HepG2 (cell line): Measurements from ENCODE around the gene KIF3C. TPM values are rescaled to one million over a fixed set of nuclear protein-coding genes. Genes with fewer than 3 reads are reported as not detected.
A peak's percentile ranks its signal among the peaks of the same experiment; 100 is the strongest.

Experiments
- ADNP ChIP-seq: sonication (generic); formaldehyde crosslinking; IDR thresholded peaks from 2 replicates; pipeline ENCODE4 v1.4.0; 2020; ENCODE audit warnings: missing genetic modification reagents
- DNMT3B ChIP-seq: conservative IDR thresholded peaks from 2 replicates; pipeline ENCODE4 v1.6.1; 2016; ENCODE audit warnings: missing biosample characterization, control low read depth
- KMT2A ChIP-seq: sonication (generic); formaldehyde crosslinking; IDR thresholded peaks from 2 replicates; pipeline ENCODE4 v1.4.0; 2020; ENCODE audit warnings: missing genetic modification reagents
- MIER2 ChIP-seq: IDR thresholded peaks from 2 replicates; pipeline ENCODE4 v1.6.1; 2016; ENCODE audit warnings: missing biosample characterization, missing genetic modification reagents
- MIXL1 ChIP-seq: IDR thresholded peaks from 2 replicates; pipeline ENCODE4 v1.6.1; 2016
- MLLT10 ChIP-seq: sonication (generic); formaldehyde crosslinking; IDR thresholded peaks from 2 replicates; pipeline ENCODE4 v1.4.0; 2020; ENCODE audit warnings: missing genetic modification reagents
- NFKB2 ChIP-seq: sonication (generic); formaldehyde crosslinking; IDR thresholded peaks from 2 replicates; pipeline ENCODE4 v1.4.0; 2020; ENCODE audit warnings: missing genetic modification reagents, borderline replicate concordance
- NR2F2 ChIP-seq: IDR thresholded peaks from 2 replicates; pipeline ENCODE4 v1.6.1; 2012; ENCODE audit warnings: low read depth, inconsistent platforms, borderline replicate concordance
- REXO4 ChIP-seq: sonication (generic); formaldehyde crosslinking; IDR thresholded peaks from 2 replicates; pipeline ENCODE4 v1.8.0; 2022; ENCODE audit warnings: missing genetic modification reagents, mild to moderate bottlenecking, borderline replicate concordance
- RFXANK ChIP-seq: IDR thresholded peaks from 2 replicates; pipeline ENCODE4 v1.6.1; 2016
- SNAI1 ChIP-seq: sonication (generic); formaldehyde crosslinking; IDR thresholded peaks from 2 replicates; pipeline ENCODE4 v1.5.0; 2020; ENCODE audit warnings: mild to moderate bottlenecking, missing genetic modification reagents, borderline replicate concordance
- ZBTB38 ChIP-seq: sonication (generic); formaldehyde crosslinking; IDR thresholded peaks from 2 replicates; pipeline ENCODE4 v1.5.1; 2020; ENCODE audit warnings: mild to moderate bottlenecking, missing genetic modification reagents
- ZNF577 ChIP-seq: sonication (generic); formaldehyde crosslinking; IDR thresholded peaks from 2 replicates; pipeline ENCODE4 v1.4.0; 2020; ENCODE audit warnings: mild to moderate bottlenecking, low read depth, missing genetic modification reagents, borderline replicate concordance
- ZSCAN20 ChIP-seq: sonication (generic); formaldehyde crosslinking; IDR thresholded peaks from 2 replicates; pipeline ENCODE4 v1.4.0; 2020; ENCODE audit warnings: missing genetic modification reagents, mild to moderate bottlenecking, borderline replicate concordance
- polyA plus RNA-seq, 8 experiments: library from polyadenylated mRNA; depleted of rRNA in 3 of 8; stranded (reverse) in 7 of 8; unstranded in 1 of 8; fragments of >200 nt; fragmentation: Illumina TruSeq in 4 of 8; extraction: Trizol in 4 of 8; gene quantifications; 2 replicates each; pipeline versions ENCODE4 v1.2.1 to v1.2.3, GENCODE V29; 2011 to 2016; ENCODE audit warnings: low read depth in 4 of 8, missing spikeins in 1 of 8, mixed read lengths in 1 of 8; ENCODE audit not compliant: insufficient read depth in 1 of 8
- total RNA-seq, 5 experiments: library from RNA; depleted of rRNA; stranded (reverse); fragments of >200 nt; fragmentation: Illumina TruSeq; extraction: Trizol; gene quantifications; 2 replicates each; pipeline ENCODE4 v1.2.3, GENCODE V29; 2016; ENCODE audit warnings: low read depth in 1 of 5
- TF ChIP-seq, protein P1 (sequence below): sonication (generic); formaldehyde crosslinking; IDR thresholded peaks from 2 replicates; pipeline ENCODE4 v1.9.0; 2021; ENCODE audit warnings: missing genetic modification reagents, borderline replicate concordance
- TF ChIP-seq, protein P2 (sequence below): sonication (generic); formaldehyde crosslinking; conservative IDR thresholded peaks from 2 replicates; pipeline ENCODE4 v1.4.0; 2020; ENCODE audit warnings: mild to moderate bottlenecking, missing genetic modification reagents, moderate library complexity
- TF ChIP-seq, protein P3 (sequence below): sonication (generic); formaldehyde crosslinking; IDR thresholded peaks from 2 replicates; pipeline ENCODE4 v1.4.0; 2020; ENCODE audit warnings: missing genetic modification reagents, borderline replicate concordance
- TF ChIP-seq, protein P4 (sequence below): sonication (generic); formaldehyde crosslinking; IDR thresholded peaks from 2 replicates; pipeline ENCODE4 v1.4.0; 2020; ENCODE audit warnings: mild to moderate bottlenecking, missing genetic modification reagents

The KIF3C gene
- total and polyA plus RNA-seq, 2 of the 13 experiments (the other 11 are each of a cell fraction or from before 2014, with no cell fraction given): 3.6 to 4.9 TPM

DNA sequence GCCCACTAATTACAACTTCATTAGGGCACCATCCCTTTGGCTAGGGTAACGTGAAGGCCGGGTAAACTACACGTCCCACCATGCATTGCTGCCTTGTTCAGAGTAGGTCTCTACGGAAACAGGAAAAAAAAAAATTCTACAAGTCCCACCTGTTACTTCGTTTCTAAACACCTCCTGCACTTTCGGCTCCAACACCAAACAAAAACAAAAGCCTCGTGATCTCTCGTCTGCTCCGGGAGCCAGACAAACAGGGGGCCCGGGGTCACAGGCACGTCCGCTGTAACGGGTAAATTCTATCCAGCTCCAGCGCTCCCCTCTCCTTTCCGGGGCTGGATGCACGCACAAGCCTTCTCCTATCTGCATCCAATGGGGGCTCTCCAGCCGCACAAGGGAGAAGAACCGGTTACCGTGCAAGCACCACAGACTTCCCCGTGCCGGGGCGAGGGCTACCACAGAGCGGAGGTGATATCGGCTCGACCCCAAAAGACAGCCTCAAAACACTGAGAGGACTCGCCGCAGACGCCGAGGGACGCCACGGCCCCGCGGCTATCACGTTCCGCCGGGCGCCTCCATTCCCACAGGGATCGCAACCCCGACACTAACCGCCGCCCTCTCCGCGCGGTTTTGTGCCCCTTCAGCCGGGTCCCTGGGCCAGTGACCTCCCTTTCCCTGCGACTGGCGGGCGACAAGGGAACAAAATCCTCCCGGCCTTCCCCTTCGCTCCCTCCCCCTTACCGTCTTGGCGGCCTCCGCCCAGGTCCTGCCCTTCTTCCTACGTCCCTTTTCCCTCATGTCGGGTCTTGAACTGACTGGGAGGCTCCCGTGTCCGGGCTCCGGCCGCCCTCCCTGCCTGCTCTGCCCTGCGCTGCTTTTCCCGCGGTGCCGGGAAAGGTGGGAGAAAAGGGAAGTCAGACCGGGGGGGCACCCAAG lies 104.6 kb downstream of the KIF3C start (continued):
- peak; percentile 72; the same call in 1 of the 2 replicates for TF ChIP-seq REXO4
- TF ChIP-seq, protein P1, sequence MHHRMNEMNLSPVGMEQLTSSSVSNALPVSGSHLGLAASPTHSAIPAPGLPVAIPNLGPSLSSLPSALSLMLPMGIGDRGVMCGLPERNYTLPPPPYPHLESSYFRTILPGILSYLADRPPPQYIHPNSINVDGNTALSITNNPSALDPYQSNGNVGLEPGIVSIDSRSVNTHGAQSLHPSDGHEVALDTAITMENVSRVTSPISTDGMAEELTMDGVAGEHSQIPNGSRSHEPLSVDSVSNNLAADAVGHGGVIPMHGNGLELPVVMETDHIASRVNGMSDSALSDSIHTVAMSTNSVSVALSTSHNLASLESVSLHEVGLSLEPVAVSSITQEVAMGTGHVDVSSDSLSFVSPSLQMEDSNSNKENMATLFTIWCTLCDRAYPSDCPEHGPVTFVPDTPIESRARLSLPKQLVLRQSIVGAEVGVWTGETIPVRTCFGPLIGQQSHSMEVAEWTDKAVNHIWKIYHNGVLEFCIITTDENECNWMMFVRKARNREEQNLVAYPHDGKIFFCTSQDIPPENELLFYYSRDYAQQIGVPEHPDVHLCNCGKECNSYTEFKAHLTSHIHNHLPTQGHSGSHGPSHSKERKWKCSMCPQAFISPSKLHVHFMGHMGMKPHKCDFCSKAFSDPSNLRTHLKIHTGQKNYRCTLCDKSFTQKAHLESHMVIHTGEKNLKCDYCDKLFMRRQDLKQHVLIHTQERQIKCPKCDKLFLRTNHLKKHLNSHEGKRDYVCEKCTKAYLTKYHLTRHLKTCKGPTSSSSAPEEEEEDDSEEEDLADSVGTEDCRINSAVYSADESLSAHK: no peak
- no peak for TF ChIP-seq MLLT10 (CRISPR knock-in tag)
- TF ChIP-seq DNMT3B (CRISPR knock-in tag): no peak; the same call in 1 of the 2 replicates
- TF ChIP-seq, protein P2, sequence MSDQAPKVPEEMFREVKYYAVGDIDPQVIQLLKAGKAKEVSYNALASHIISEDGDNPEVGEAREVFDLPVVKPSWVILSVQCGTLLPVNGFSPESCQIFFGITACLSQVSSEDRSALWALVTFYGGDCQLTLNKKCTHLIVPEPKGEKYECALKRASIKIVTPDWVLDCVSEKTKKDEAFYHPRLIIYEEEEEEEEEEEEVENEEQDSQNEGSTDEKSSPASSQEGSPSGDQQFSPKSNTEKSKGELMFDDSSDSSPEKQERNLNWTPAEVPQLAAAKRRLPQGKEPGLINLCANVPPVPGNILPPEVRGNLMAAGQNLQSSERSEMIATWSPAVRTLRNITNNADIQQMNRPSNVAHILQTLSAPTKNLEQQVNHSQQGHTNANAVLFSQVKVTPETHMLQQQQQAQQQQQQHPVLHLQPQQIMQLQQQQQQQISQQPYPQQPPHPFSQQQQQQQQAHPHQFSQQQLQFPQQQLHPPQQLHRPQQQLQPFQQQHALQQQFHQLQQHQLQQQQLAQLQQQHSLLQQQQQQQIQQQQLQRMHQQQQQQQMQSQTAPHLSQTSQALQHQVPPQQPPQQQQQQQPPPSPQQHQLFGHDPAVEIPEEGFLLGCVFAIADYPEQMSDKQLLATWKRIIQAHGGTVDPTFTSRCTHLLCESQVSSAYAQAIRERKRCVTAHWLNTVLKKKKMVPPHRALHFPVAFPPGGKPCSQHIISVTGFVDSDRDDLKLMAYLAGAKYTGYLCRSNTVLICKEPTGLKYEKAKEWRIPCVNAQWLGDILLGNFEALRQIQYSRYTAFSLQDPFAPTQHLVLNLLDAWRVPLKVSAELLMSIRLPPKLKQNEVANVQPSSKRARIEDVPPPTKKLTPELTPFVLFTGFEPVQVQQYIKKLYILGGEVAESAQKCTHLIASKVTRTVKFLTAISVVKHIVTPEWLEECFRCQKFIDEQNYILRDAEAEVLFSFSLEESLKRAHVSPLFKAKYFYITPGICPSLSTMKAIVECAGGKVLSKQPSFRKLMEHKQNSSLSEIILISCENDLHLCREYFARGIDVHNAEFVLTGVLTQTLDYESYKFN (CRISPR knock-in tag): peak; percentile 14; the same call in 1 of the 2 replicates
- TF ChIP-seq ZNF577 (CRISPR knock-in tag): no peak; the same call in 1 of the 2 replicates
- TF ChIP-seq, protein P3, sequence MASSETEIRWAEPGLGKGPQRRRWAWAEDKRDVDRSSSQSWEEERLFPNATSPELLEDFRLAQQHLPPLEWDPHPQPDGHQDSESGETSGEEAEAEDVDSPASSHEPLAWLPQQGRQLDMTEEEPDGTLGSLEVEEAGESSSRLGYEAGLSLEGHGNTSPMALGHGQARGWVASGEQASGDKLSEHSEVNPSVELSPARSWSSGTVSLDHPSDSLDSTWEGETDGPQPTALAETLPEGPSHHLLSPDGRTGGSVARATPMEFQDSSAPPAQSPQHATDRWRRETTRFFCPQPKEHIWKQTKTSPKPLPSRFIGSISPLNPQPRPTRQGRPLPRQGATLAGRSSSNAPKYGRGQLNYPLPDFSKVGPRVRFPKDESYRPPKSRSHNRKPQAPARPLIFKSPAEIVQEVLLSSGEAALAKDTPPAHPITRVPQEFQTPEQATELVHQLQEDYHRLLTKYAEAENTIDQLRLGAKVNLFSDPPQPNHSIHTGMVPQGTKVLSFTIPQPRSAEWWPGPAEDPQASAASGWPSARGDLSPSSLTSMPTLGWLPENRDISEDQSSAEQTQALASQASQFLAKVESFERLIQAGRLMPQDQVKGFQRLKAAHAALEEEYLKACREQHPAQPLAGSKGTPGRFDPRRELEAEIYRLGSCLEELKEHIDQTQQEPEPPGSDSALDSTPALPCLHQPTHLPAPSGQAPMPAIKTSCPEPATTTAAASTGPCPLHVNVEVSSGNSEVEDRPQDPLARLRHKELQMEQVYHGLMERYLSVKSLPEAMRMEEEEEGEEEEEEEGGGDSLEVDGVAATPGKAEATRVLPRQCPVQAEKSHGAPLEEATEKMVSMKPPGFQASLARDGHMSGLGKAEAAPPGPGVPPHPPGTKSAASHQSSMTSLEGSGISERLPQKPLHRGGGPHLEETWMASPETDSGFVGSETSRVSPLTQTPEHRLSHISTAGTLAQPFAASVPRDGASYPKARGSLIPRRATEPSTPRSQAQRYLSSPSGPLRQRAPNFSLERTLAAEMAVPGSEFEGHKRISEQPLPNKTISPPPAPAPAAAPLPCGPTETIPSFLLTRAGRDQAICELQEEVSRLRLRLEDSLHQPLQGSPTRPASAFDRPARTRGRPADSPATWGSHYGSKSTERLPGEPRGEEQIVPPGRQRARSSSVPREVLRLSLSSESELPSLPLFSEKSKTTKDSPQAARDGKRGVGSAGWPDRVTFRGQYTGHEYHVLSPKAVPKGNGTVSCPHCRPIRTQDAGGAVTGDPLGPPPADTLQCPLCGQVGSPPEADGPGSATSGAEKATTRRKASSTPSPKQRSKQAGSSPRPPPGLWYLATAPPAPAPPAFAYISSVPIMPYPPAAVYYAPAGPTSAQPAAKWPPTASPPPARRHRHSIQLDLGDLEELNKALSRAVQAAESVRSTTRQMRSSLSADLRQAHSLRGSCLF: no peak
- no peak for TF ChIP-seq MIER2 (CRISPR knock-in tag)
- TF ChIP-seq NFKB2 (CRISPR knock-in tag): no peak; the same call in 1 of the 2 replicates
- TF ChIP-seq SNAI1 (CRISPR knock-in tag): peak; percentile 91
- no peak; the same call in 1 of the 2 replicates for TF ChIP-seq ZSCAN20 (CRISPR knock-in tag)
- TF ChIP-seq NR2F2: no peak
- no peak for TF ChIP-seq ADNP (CRISPR knock-in tag)
- TF ChIP-seq KMT2A: peak; percentile 57; the same call in 1 of the 2 replicates
- TF ChIP-seq RFXANK (CRISPR knock-in tag): no peak; the same call in 1 of the 2 replicates
- TF ChIP-seq ZBTB38 (CRISPR knock-in tag): no peak
- TF ChIP-seq, protein P4, sequence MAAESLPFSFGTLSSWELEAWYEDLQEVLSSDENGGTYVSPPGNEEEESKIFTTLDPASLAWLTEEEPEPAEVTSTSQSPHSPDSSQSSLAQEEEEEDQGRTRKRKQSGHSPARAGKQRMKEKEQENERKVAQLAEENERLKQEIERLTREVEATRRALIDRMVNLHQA (CRISPR knock-in tag): no peak
- TF ChIP-seq MIXL1 (CRISPR knock-in tag): 0 out of 2 replicates have a peak, but pooled peaks have one; percentile 4
